Thyroid gland (tissue), 4 donors: ENCODE results near the gene ARHGEF6.

ENCODE experiments used
- CTCF ChIP-seq, 6 experiments: fragments of 200-600 bp in 3 of 6; fragments of 450-650 bp in 3 of 6; sonication (generic) in 3 of 6; IDR thresholded peaks; one replicate each; pipeline ENCODE4 v1.5.1; 2016 to 2019; ENCODE audit warnings: antibody characterized with exemption in 6 of 6, mild to moderate bottlenecking in 2 of 6, inconsistent platforms in 1 of 6, moderate library complexity in 1 of 6
- POLR2A ChIP-seq, 2 donors: fragments of 450-650 bp; IDR thresholded peaks; one replicate each; pipeline ENCODE4 v1.6.1; 2017; ENCODE audit warnings: antibody characterized with exemption in 2 of 2, mild to moderate bottlenecking in 2 of 2, moderate library complexity in 1 of 2

GRCh38 chrX:136773648-136774047 is 7.1 kb downstream of the ARHGEF6 start:
- no peak for TF ChIP-seq POLR2A (IDR thresholded peaks at IDR 0.05)
- no peak for TF ChIP-seq CTCF (IDR thresholded peaks at IDR 0.05)
